ENCODE results near the gene ADAM19. TPM values are rescaled to one million over a fixed set of nuclear protein-coding genes. Genes with fewer than 3 reads are reported as not detected.
"Not testable (repeated sequence)": the region's sequence is repeated elsewhere in the genome, so short reads cannot be mapped to it uniquely, and the experiment has no call there.

The ADAM19 gene
- total and polyA plus RNA-seq, 2 experiments from 2014 or later = 6.5 to 11.5 TPM

- Histone ChIP-seq H3K27ac (no peak overlapping the region), H3K4me3 (no peak overlapping the region), H3K27me3 (no peaks in the 10 kb centered on the region), H3K36me3 (peaks cover 4% of the 10 kb centered on the region), H3K4me1 (ENCODE audit: low read depth) (no peaks in the 10 kb centered on the region), H3K9me3 (ENCODE audit: low read depth) (no peaks in the 10 kb centered on the region)
- no peak for TF ChIP-seq CTCF (IDR thresholded peaks at IDR 0.05; ENCODE audit: low read depth, low read length)
- peak in 1 of 2 donors; percentile 74 for DNase-seq (ENCODE audit: low read depth in 1 of 2, low spot score in 1 of 2)
Measured at GRCh38 chr5:157484768-157485167, 90.8 kb downstream of the ADAM19 start.

GRCh38 chr5:157482702-157483101 lies 92.9 kb downstream of the ADAM19 start:
- not testable (repeated sequence) for H3K27me3 ChIP-seq; DNase-seq (ENCODE audit: low read depth in 1 of 2, low spot score in 1 of 2); H3K27ac ChIP-seq; H3K36me3 ChIP-seq; H3K9me3 ChIP-seq (ENCODE audit: low read depth); H3K4me1 ChIP-seq (ENCODE audit: low read depth); H3K4me3 ChIP-seq

GRCh38 chr5:157481666-157482065 lies 93.9 kb downstream of the ADAM19 start:
- Histone ChIP-seq H3K9me3 (ENCODE audit: low read depth) (no peaks in the 10 kb centered on the region), H3K4me3 (no peak overlapping the region)

GRCh38 chr5:157481265-157481664 lies 94.3 kb downstream of the ADAM19 start:
- peaks cover 4% of the 10 kb centered on the region for H3K36me3 ChIP-seq
- no peaks in the 10 kb centered on the region for H3K4me1 ChIP-seq (ENCODE audit: low read depth)
- H3K27ac ChIP-seq = no peak overlapping the region
- H3K9me3 ChIP-seq (ENCODE audit: low read depth) = no peaks in the 10 kb centered on the region
- H3K27me3 ChIP-seq = no peaks in the 10 kb centered on the region
- TF ChIP-seq CTCF (IDR thresholded peaks at IDR 0.05; ENCODE audit: low read depth, low read length) = no peak
- H3K4me3 ChIP-seq = no peak overlapping the region
- DNase-seq (ENCODE audit: low read depth in 1 of 2, low spot score in 1 of 2) = no peak

More at GRCh38 chr5:157481666-157482065, 93.9 kb downstream of the ADAM19 start:
- H3K36me3 ChIP-seq = peaks cover 4% of the 10 kb centered on the region
- TF ChIP-seq CTCF (IDR thresholded peaks at IDR 0.05; ENCODE audit: low read depth, low read length) = no peak
- H3K27me3 ChIP-seq = no peaks in the 10 kb centered on the region
- no peaks in the 10 kb centered on the region for H3K4me1 ChIP-seq (ENCODE audit: low read depth)
- H3K27ac ChIP-seq = no peak overlapping the region
- DNase-seq (ENCODE audit: low read depth in 1 of 2, low spot score in 1 of 2) = no peak

GRCh38 chr5:157479612-157480510 lies 95.7 kb downstream of the ADAM19 start:
- no peaks in the 10 kb centered on the region for H3K9me3 ChIP-seq (ENCODE audit: low read depth)
- no peak for DNase-seq (ENCODE audit: low read depth in 1 of 2, low spot score in 1 of 2)
- no peak for TF ChIP-seq CTCF (IDR thresholded peaks at IDR 0.05; ENCODE audit: low read depth, low read length)
- H3K27ac ChIP-seq = no peak overlapping the region
- H3K4me1 ChIP-seq (ENCODE audit: low read depth) = no peaks in the 10 kb centered on the region
- no peaks in the 10 kb centered on the region for H3K27me3 ChIP-seq
- peaks cover 4% of the 10 kb centered on the region for H3K36me3 ChIP-seq
- no peak overlapping the region for H3K4me3 ChIP-seq

- H3K4me3 ChIP-seq = no peak overlapping the region
- no peaks in the 10 kb centered on the region for H3K4me1 ChIP-seq (ENCODE audit: low read depth)
- peaks cover 4% of the 10 kb centered on the region for H3K36me3 ChIP-seq
- no peak overlapping the region for H3K27ac ChIP-seq
- no peak for TF ChIP-seq CTCF (IDR thresholded peaks at IDR 0.05; ENCODE audit: low read depth, low read length)
- DNase-seq (ENCODE audit: low read depth in 1 of 2, low spot score in 1 of 2) = no peak
- no peaks in the 10 kb centered on the region for H3K9me3 ChIP-seq (ENCODE audit: low read depth)
- no peaks in the 10 kb centered on the region for H3K27me3 ChIP-seq
Measured at GRCh38 chr5:157479166-157479565, 96.4 kb downstream of the ADAM19 start.
